ENCODE measurements around the gene ELF2. TPM values are rescaled to one million over a fixed set of nuclear protein-coding genes. Genes with fewer than 3 reads are reported as not detected.

Gene ELF2
- total RNA-seq, 1 experiment from 2014 or later, result 44.6 TPM

GRCh38 chr4:139191373-139191772 is 14.4 kb upstream of the ELF2 start (continued):
- TF ChIP-seq ZNF425 (CRISPR knock-in tag; conservative IDR thresholded peaks at IDR 0.05) (no peak), NR1H2 (CRISPR knock-in tag; IDR thresholded peaks at IDR 0.05) (no peak), ATF1 (CRISPR knock-in tag; IDR thresholded peaks at IDR 0.05) (no peak), ZMAT4 (CRISPR knock-in tag; IDR thresholded peaks at IDR 0.05) (no peak), TEAD1 (CRISPR knock-in tag; IDR thresholded peaks at IDR 0.05) (no peak), HMGXB4 (CRISPR knock-in tag; IDR thresholded peaks at IDR 0.05) (no peak), GTF2I (CRISPR knock-in tag; conservative IDR thresholded peaks at IDR 0.05) (no peak)

GRCh38 chr4:139189972-139190371 is 13.0 kb upstream of the ELF2 start:
- TF ChIP-seq E2F1 (CRISPR knock-in tag; IDR thresholded peaks at IDR 0.05), result no peak
- TF ChIP-seq PRDM15 (CRISPR knock-in tag; IDR thresholded peaks at IDR 0.05), result no peak
- TF ChIP-seq NFE2L1 (CRISPR knock-in tag; IDR thresholded peaks at IDR 0.05), result no peak
- TF ChIP-seq TEAD4 (CRISPR knock-in tag; IDR thresholded peaks at IDR 0.05), result no peak
- TF ChIP-seq ZNF138 (CRISPR knock-in tag; conservative IDR thresholded peaks at IDR 0.05), result no peak
- no peak for TF ChIP-seq USF1 (CRISPR knock-in tag; IDR thresholded peaks at IDR 0.05)
- TF ChIP-seq KAT7 (CRISPR knock-in tag; IDR thresholded peaks at IDR 0.05; ENCODE audit: borderline replicate concordance), result no peak
- ChIA-PET POLR2A (interaction anchor here (2.2 kb wide), 1 partner anchor 12 kb away, joined by 22 read pairs; no protein-coding TSS in a partner anchor), CTCF (interaction anchor here (0.8 to 1.3 kb wide), 2 partner anchors 12 to 111 kb away, joined by 3 read pairs; partner anchors contain the start of gene NAA15)
- ATAC-seq, result no peak
- peaks cover 7% of the 10 kb centered on the region for H3K4me1 Mint-ChIP-seq
- DNase-seq (ENCODE audit: low spot score), result no peak
- no peaks in the 10 kb centered on the region for H3K36me3 Mint-ChIP-seq
- no peaks in the 10 kb centered on the region for H3K27me3 Mint-ChIP-seq (ENCODE audit: low read depth)
- H3K4me3 Mint-ChIP-seq, result no peak overlapping the region
- H3K9me3 Mint-ChIP-seq, result peaks cover 6% of the 10 kb centered on the region; the same call in 1 of the 2 replicates
- H3K27ac Mint-ChIP-seq, result no peak overlapping the region

Data from WTC11 (cell line).